C4-2B (cell line): ENCODE measurements around the gene C2orf72.

Source experiments
- CTCF ChIP-seq: fragments of 450-650 bp; conservative IDR thresholded peaks from 2 replicates; pipeline ENCODE4 v1.5.1; 2017; ENCODE audit warnings: mild to moderate bottlenecking
- ZFX ChIP-seq: fragments of 450-650 bp; IDR thresholded peaks from 2 replicates; pipeline ENCODE4 v1.6.1; 2017

- TF ChIP-seq CTCF = no peak
- no peak for TF ChIP-seq ZFX
These were observed 34.1 kb upstream of the C2orf72 start for GRCh38 chr2:231003186-231003585.
